ENCODE measurements around the gene SCN3B. TPM values are rescaled to one million over a fixed set of nuclear protein-coding genes. Genes with fewer than 3 reads are reported as not detected.

Gene SCN3B
- total and polyA plus RNA-seq, 2 donors from 2014 or later = 0.43 to 2.8 TPM

DNA sequence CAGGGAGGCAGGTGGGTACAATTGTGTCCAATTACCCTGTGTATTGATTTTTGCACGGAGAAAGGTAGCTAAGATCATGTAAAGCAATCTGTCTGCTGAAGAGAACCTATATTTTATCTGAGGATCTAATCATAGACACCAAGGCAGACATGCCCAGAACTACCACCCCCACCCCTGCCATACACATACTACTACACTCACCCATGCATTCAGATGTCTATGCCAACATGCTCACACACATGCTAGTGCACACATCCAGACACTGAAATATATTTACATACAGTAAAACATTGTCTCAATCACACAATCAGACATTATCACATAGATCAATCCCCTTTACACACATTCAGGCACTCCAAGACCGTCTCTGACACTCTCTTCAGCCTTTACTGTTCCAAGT lies 1.8 kb downstream of the SCN3B start:
- Histone ChIP-seq H3K27ac (ENCODE audit: low read depth in 2 of 2, low read length in 2 of 2) (no peak overlapping the region), H3K36me3 (ENCODE audit: control insufficient read depth in 2 of 3, insufficient read depth in 3 of 3, low read length in 3 of 3) (no peaks in the 10 kb centered on the region), H3K9ac (ENCODE audit: low read length in 3 of 3) (no peak overlapping the region), H3K4me1 (ENCODE audit: control insufficient read depth in 2 of 3, insufficient read depth in 2 of 3, low read depth in 1 of 3, low read length in 3 of 3) (peaks cover 0 to 6% (median 0%) of the 10 kb centered on the region in 3 donors), H3K27me3 (ENCODE audit: control insufficient read depth, insufficient read depth, low read length) (peaks cover 13% of the 10 kb centered on the region), H3K4me3 (ENCODE audit: low read length in 3 of 3) (no peak overlapping the region), H3K9me3 (ENCODE audit: control insufficient read depth in 2 of 3, insufficient read depth in 1 of 3, low read length in 3 of 3) (no peaks in the 10 kb centered on the region)
- FAIRE-seq = no peak
- intact Hi-C loops (cut with DNase I) = no loop called here
- TF ChIP-seq, protein P1, sequence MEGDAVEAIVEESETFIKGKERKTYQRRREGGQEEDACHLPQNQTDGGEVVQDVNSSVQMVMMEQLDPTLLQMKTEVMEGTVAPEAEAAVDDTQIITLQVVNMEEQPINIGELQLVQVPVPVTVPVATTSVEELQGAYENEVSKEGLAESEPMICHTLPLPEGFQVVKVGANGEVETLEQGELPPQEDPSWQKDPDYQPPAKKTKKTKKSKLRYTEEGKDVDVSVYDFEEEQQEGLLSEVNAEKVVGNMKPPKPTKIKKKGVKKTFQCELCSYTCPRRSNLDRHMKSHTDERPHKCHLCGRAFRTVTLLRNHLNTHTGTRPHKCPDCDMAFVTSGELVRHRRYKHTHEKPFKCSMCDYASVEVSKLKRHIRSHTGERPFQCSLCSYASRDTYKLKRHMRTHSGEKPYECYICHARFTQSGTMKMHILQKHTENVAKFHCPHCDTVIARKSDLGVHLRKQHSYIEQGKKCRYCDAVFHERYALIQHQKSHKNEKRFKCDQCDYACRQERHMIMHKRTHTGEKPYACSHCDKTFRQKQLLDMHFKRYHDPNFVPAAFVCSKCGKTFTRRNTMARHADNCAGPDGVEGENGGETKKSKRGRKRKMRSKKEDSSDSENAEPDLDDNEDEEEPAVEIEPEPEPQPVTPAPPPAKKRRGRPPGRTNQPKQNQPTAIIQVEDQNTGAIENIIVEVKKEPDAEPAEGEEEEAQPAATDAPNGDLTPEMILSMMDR (IDR thresholded peaks at IDR 0.05; ENCODE audit: borderline replicate concordance, extremely low read depth, insufficient read depth) = no peak
- no peak for DNase-seq

DNA sequence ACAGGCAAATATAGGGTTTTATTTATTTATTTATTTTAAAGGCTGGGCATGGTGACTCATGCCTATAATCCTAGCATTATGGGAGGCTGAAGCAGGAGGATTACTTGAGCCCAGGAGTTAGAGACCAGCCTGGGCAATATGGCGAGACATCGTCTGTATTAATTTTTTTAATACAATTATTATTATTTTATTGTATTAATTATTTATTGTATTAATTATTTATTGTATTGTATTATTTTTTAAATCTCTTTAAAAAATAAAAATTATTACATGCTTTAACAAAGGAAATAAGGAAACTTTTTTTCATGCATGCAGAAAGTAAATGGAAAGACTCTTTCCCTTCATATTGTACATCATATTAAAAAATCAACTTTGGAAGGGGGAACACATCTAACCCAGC lies 3.5 kb downstream of the SCN3B start:
- intact Hi-C loops (cut with DNase I) = no loop called here
- Histone ChIP-seq H3K4me3 (ENCODE audit: low read length in 3 of 3) (no peak overlapping the region), H3K27me3 (ENCODE audit: control insufficient read depth, insufficient read depth, low read length) (peaks cover 13% of the 10 kb centered on the region), H3K9ac (ENCODE audit: low read length in 3 of 3) (no peak overlapping the region), H3K27ac (ENCODE audit: low read depth in 2 of 2, low read length in 2 of 2) (no peak overlapping the region), H3K4me1 (ENCODE audit: control insufficient read depth in 2 of 3, insufficient read depth in 2 of 3, low read depth in 1 of 3, low read length in 3 of 3) (peaks cover 0 to 6% (median 0%) of the 10 kb centered on the region in 3 donors), H3K36me3 (ENCODE audit: control insufficient read depth in 2 of 3, insufficient read depth in 3 of 3, low read length in 3 of 3) (no peaks in the 10 kb centered on the region), H3K9me3 (ENCODE audit: control insufficient read depth in 2 of 3, insufficient read depth in 1 of 3, low read length in 3 of 3) (no peaks in the 10 kb centered on the region)
- FAIRE-seq (no peak), DNase-seq (no peak)
- TF ChIP-seq, protein P1 (IDR thresholded peaks at IDR 0.05; ENCODE audit: borderline replicate concordance, extremely low read depth, insufficient read depth) = no peak

DNA sequence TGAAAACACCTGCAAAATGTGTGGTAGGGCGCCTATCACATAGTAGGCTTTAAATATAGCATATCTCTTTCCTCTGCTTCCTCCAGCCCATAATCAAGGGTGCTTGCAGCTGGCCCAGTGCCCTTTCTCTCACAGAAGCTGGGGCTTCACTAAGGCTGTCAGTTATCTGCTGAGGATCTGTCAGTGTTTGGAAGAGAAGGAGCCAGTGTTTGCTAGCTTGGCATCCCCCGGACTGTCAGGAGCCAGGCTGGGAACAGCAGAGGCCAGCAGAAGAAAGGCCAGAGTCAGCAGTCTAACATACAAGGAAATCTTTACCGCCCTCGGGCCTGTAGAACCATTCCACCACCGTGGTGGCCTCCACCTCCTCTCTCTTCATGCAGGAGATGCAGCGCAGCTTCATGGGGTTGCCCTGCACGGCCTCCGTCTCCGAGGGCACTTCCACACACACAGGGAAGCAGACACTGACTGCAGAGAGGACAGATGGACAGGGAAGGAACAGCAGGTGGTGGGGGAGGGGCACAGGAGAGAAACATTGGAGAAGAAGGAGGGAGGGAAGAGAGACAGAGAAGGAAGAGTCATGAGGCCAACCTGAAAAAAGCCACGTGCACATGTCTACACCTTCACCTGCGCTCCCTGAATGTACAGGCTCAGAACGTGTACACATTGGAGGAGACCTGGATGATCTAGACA lies 9.0 kb downstream of the SCN3B start:
- intact Hi-C loops (cut with DNase I) = no loop called here

More for the DNA sequence above, 9.0 kb downstream of the SCN3B start:
- DNase-seq = no peak
- Histone ChIP-seq H3K4me3 (ENCODE audit: low read length in 3 of 3) (no peak overlapping the region), H3K9ac (ENCODE audit: low read length in 3 of 3) (no peak overlapping the region), H3K4me1 (ENCODE audit: control insufficient read depth in 2 of 3, insufficient read depth in 2 of 3, low read depth in 1 of 3, low read length in 3 of 3) (no peaks in the 10 kb centered on the region), H3K27ac (ENCODE audit: low read depth in 2 of 2, low read length in 2 of 2) (no peak overlapping the region), H3K9me3 (ENCODE audit: control insufficient read depth in 2 of 3, insufficient read depth in 1 of 3, low read length in 3 of 3) (no peaks in the 10 kb centered on the region), H3K36me3 (ENCODE audit: control insufficient read depth in 2 of 3, insufficient read depth in 3 of 3, low read length in 3 of 3) (no peaks in the 10 kb centered on the region), H3K27me3 (ENCODE audit: control insufficient read depth, insufficient read depth, low read length) (no peaks in the 10 kb centered on the region)
- TF ChIP-seq, protein P1 (IDR thresholded peaks at IDR 0.05; ENCODE audit: borderline replicate concordance, extremely low read depth, insufficient read depth) = no peak
- no peak for FAIRE-seq
